Fibroblast of lung (primary cell): ENCODE data around the gene SLC16A8.

Experiments used
- CTCF ChIP-seq, 2 donors: IDR thresholded peaks in 1 of 2; conservative IDR thresholded peaks in 1 of 2; 1 replicate in 1 of 2; 2 replicates in 1 of 2; pipeline ENCODE4 v1.5.1; 2011 to 2012; ENCODE audit warnings: low read length in 2 of 2, control low read depth in 1 of 2, inconsistent platforms in 1 of 2, low read depth in 1 of 2, mild to moderate bottlenecking in 1 of 2
- EZH2 ChIP-seq: IDR thresholded peaks from 2 replicates; pipeline ENCODE4 v1.5.1; 2012; ENCODE audit warnings: low read length, control low read depth, mild to moderate bottlenecking; ENCODE audit errors: missing control alignments

DNA sequence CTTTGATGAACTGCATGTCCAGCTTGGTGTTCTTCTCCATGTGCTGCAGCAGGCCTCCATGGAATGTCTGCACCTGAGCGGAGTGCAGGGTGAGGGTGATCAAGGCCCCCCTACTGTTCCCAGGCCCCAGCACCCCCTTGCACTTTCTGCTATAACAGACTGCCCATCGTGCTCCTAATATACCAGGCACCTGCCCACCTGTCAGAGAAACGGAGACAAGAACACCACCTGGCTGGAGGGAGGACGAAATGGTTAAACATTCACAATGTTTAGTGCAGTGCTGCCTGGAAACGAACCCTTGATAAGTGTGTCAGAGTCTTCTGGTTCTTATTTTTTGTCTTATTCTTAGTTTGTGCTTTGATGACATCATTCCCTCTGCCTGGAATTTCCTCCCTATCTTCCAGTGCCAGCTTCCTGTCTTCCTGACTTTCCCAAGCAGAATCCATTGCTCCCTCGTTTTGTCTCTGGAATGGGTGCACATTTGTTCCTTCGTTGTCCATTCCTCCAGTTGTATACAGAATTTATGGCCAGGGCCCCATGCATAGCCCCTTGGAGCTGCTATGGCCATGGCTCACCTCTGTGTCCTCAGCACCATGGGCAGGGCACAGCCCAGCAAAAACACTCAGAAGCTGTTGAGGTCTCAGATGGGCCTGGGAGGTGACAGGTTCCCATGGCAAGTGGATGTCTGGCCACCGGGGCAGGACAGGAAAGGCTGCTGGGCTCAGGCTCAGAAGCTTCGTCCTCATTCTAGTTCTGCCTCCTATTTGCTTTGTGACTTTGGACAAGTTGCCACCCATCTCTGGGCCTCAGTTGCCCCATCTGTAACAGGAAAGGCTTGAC is 14.6 kb upstream of the SLC16A8 start:
- no peak for TF ChIP-seq CTCF (conservative IDR thresholded peaks at IDR 0.05 in 1 of 2, IDR thresholded peaks at IDR 0.05 in 1 of 2; ENCODE audit: low read depth in 1 of 2, low read length in 2 of 2)
- TF ChIP-seq EZH2, result no peak
